ENCODE results near the gene NSD2.

The NSD2 gene

DNA sequence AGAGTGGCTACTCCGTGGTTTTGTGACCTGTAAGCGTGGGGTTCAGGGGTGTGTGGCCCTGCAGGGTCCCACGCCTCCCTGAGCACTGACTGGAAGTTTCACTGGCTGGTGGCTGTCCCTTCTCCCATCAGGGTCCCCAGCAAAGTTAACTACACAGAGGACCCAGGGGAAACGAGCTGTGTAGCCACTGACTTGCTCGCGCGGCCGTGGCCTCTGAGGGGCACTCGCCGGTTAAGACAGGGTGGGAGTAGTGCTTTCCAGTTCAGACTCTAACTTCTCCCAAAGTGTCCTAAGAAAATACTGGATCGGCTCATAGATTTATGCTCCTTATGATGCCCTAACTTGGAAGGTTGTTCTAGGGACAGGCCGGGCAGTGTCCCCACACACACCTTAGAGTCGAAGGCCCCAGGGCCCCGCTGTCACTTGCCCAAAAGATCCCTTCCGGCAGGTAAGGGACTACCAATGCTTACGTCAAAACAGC lies 109.4 kb downstream of the NSD2 start:
- TF ChIP-seq ZNF843 (tag by site-specific recombination; IDR thresholded peaks at IDR 0.05), result no peak
- no peak for TF ChIP-seq ZNF473 (tag by site-specific recombination; IDR thresholded peaks at IDR 0.05)
- no peak for TF ChIP-seq ZNF768 (tag by site-specific recombination; IDR thresholded peaks at IDR 0.05)
- no peak for TF ChIP-seq ZNF555 (tag by site-specific recombination; conservative IDR thresholded peaks at IDR 0.05)
- no peak for TF ChIP-seq ZNF580 (tag by site-specific recombination; IDR thresholded peaks at IDR 0.05)
- CTCF ChIA-PET, result no interaction called here
- Histone ChIP-seq H3K27ac (ENCODE audit: extremely low read depth, low read depth, low read length) (no peak overlapping the region), H3K4me1 (ENCODE audit: control insufficient read depth, insufficient read depth, low read length) (no peaks in the 10 kb centered on the region), H3K4me3 (ENCODE audit: low read depth, low read length) (no peak overlapping the region), H3K36me3 (ENCODE audit: control insufficient read depth in 2 of 2, insufficient read depth in 1 of 2, low read length in 2 of 2) (peaks cover 0 to 98% of the 10 kb centered on the region in 2 experiments; a peak in 2 of 3 replicates), H3K9me3 (ENCODE audit: control insufficient read depth, insufficient read depth, low read depth, low read length) (no peaks in the 10 kb centered on the region)
- POLR2A ChIA-PET, result no interaction called here

- no peak overlapping the region for H3K4me3 ChIP-seq (ENCODE audit: low read depth, low read length)
- H3K4me1 ChIP-seq (ENCODE audit: control insufficient read depth, insufficient read depth, low read length), result no peaks in the 10 kb centered on the region
- peak; percentile 86 for TF ChIP-seq KLF9 (tag by site-specific recombination; IDR thresholded peaks at IDR 0.05; ENCODE audit: low read depth)
- no peak for TF ChIP-seq SCRT1 (tag by site-specific recombination; IDR thresholded peaks at IDR 0.05; ENCODE audit: borderline replicate concordance)
- no peak for TF ChIP-seq GLI2 (tag by site-specific recombination; IDR thresholded peaks at IDR 0.05; ENCODE audit: borderline replicate concordance, low read depth)
- TF ChIP-seq KLF8 (tag by site-specific recombination; IDR thresholded peaks at IDR 0.05), result no peak
- peak; percentile 47 for TF ChIP-seq KLF1 (tag by site-specific recombination; IDR thresholded peaks at IDR 0.05)
- TF ChIP-seq KLF10 (tag by site-specific recombination; IDR thresholded peaks at IDR 0.05), result 0 out of 2 replicates have a peak, but pooled peaks have one; percentile 30
- no peak for TF ChIP-seq ZNF112 (tag by site-specific recombination; IDR thresholded peaks at IDR 0.05)
- TF ChIP-seq ZBTB7A (tag by site-specific recombination; IDR thresholded peaks at IDR 0.05; ENCODE audit: low read depth), result no peak
- ChIA-PET POLR2A (no interaction called here), CTCF (interaction anchor here (0.6 kb wide), 1 partner anchor 9 kb away, joined by 3 read pairs; no protein-coding TSS in a partner anchor)
- no peak overlapping the region for H3K27ac ChIP-seq (ENCODE audit: extremely low read depth, low read depth, low read length)
- no peaks in the 10 kb centered on the region for H3K9me3 ChIP-seq (ENCODE audit: control insufficient read depth, insufficient read depth, low read depth, low read length)
- H3K36me3 ChIP-seq (ENCODE audit: control insufficient read depth in 2 of 2, insufficient read depth in 1 of 2, low read length in 2 of 2), result peaks cover 0 to 98% of the 10 kb centered on the region in 2 experiments; a peak in 2 of 3 replicates
Measured at GRCh38 chr4:1981251-1982058, 110.3 kb downstream of the NSD2 start.

GRCh38 chr4:1982124-1983052 lies 111.2 kb downstream of the NSD2 start:
- H3K4me3 ChIP-seq (ENCODE audit: low read depth, low read length), result no peak overlapping the region
- TF ChIP-seq KLF1 (tag by site-specific recombination; IDR thresholded peaks at IDR 0.05), result peak; percentile 69
- TF ChIP-seq ZNF76 (tag by site-specific recombination; IDR thresholded peaks at IDR 0.05; ENCODE audit: borderline replicate concordance, low read depth), result no peak
- TF ChIP-seq ZNF19 (tag by site-specific recombination; IDR thresholded peaks at IDR 0.05; ENCODE audit: low read depth), result no peak
- 0 out of 2 replicates have a peak, but pooled peaks have one; percentile 0 for TF ChIP-seq PRDM1 (tag by site-specific recombination; IDR thresholded peaks at IDR 0.05)
- no peak for TF ChIP-seq HOXA7 (CRISPR knock-in tag; IDR thresholded peaks at IDR 0.05; ENCODE audit: borderline replicate concordance)
- no peaks in the 10 kb centered on the region for H3K9me3 ChIP-seq (ENCODE audit: control insufficient read depth, insufficient read depth, low read depth, low read length)
- H3K4me1 ChIP-seq (ENCODE audit: control insufficient read depth, insufficient read depth, low read length), result no peaks in the 10 kb centered on the region
- peaks cover 0 to 98% of the 10 kb centered on the region in 2 experiments; a peak in 2 of 3 replicates for H3K36me3 ChIP-seq (ENCODE audit: control insufficient read depth in 2 of 2, insufficient read depth in 1 of 2, low read length in 2 of 2)
- CTCF ChIA-PET, result interaction anchor here (0.6 kb wide), 2 partner anchors 10 to 252 kb away, joined by 3 to 4 read pairs; no protein-coding TSS in a partner anchor
- POLR2A ChIA-PET, result no interaction called here
- no peak overlapping the region for H3K27ac ChIP-seq (ENCODE audit: extremely low read depth, low read depth, low read length)
